Measurements from ENCODE around the gene SPARC. TPM values are rescaled to one million over a fixed set of nuclear protein-coding genes. Genes with fewer than 3 reads are reported as not detected.
A peak's percentile ranks its signal among the peaks of the same experiment; 100 is the strongest.

SPARC gene
- polyA plus RNA-seq, 1 donor (not counting 4 experiments of a cell fraction or from before 2014, with no cell fraction given): 397 TPM

DNA sequence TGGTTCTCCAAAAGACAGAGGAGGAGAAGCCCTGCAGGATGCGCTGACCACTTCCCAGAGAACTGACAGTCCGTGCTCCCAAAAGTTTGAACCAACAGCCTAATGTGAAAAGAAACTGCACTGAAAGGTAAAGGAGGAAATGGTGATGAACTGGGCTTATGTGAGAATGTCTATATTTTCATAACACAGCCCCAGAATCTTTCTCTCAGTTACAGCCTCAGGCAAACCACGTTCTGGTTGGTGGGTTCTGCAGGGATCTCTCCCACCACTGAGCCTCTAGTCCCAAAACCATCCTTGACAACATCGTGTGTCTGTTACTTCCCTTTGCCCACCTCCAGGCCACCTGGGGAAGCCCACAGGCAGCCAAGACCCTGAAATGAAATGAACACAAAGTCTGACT is 23.9 kb downstream of the SPARC start:
- peaks cover 3% of the 10 kb centered on the region for H3K9me1 ChIP-seq (ENCODE audit: control insufficient read depth, extremely low read depth, insufficient read depth, low read length)
- no peaks in the 10 kb centered on the region for H4K20me1 ChIP-seq (ENCODE audit: control insufficient read depth, extremely low read depth, insufficient read depth, low read length)
- H3K9me3 ChIP-seq (ENCODE audit: control insufficient read depth, low read depth, low read length): no peaks in the 10 kb centered on the region
- no peak overlapping the region for H3K4me3 ChIP-seq (ENCODE audit: control insufficient read depth in 2 of 3, extremely low read depth in 1 of 3, insufficient read depth in 2 of 3, low read depth in 1 of 3, low read length in 3 of 3)
- peaks cover 22 to 43% of the 10 kb centered on the region in 2 experiments for H3K36me3 ChIP-seq (ENCODE audit: control insufficient read depth in 2 of 2, extremely low read depth in 1 of 2, insufficient read depth in 2 of 2, low read length in 2 of 2)
- H3K9ac ChIP-seq (ENCODE audit: control insufficient read depth, extremely low read depth, insufficient read depth, low read length): no peak overlapping the region
- no peak overlapping the region for H2AFZ ChIP-seq (ENCODE audit: control insufficient read depth, low read length)
- TF ChIP-seq EZH2 (IDR thresholded peaks at IDR 0.05; ENCODE audit: low read length): no peak
- TF ChIP-seq, protein P1, sequence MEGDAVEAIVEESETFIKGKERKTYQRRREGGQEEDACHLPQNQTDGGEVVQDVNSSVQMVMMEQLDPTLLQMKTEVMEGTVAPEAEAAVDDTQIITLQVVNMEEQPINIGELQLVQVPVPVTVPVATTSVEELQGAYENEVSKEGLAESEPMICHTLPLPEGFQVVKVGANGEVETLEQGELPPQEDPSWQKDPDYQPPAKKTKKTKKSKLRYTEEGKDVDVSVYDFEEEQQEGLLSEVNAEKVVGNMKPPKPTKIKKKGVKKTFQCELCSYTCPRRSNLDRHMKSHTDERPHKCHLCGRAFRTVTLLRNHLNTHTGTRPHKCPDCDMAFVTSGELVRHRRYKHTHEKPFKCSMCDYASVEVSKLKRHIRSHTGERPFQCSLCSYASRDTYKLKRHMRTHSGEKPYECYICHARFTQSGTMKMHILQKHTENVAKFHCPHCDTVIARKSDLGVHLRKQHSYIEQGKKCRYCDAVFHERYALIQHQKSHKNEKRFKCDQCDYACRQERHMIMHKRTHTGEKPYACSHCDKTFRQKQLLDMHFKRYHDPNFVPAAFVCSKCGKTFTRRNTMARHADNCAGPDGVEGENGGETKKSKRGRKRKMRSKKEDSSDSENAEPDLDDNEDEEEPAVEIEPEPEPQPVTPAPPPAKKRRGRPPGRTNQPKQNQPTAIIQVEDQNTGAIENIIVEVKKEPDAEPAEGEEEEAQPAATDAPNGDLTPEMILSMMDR (optimal IDR thresholded peaks at IDR 0.05 in 1 of 3, IDR thresholded peaks at IDR 0.05 in 1 of 3, conservative IDR thresholded peaks at IDR 0.05 in 1 of 3; ENCODE audit: extremely low read depth in 1 of 3, insufficient read depth in 2 of 3, low read length in 3 of 3): no peak
- no peaks in the 10 kb centered on the region for H3K79me2 ChIP-seq (ENCODE audit: control insufficient read depth, insufficient read depth, low read length)
- peak overlapping the region; percentile 32 for H3K27ac ChIP-seq (ENCODE audit: control insufficient read depth, insufficient read depth, low read length)
- H3K4me2 ChIP-seq (ENCODE audit: control insufficient read depth, extremely low read depth, insufficient read depth, low read depth, low read length): no peak overlapping the region
- DNase-seq (ENCODE audit: low read depth, low spot score): no peak
- H3K4me1 ChIP-seq (ENCODE audit: control insufficient read depth, extremely low read depth, insufficient read depth, low read length): peaks cover 36% of the 10 kb centered on the region
- peak; percentile 9 for FAIRE-seq
- no peaks in the 10 kb centered on the region for H3K27me3 ChIP-seq (ENCODE audit: control insufficient read depth, extremely low read depth, insufficient read depth, low read length)
- dilution Hi-C loops (cut with MboI; ENCODE audit: extremely low pct_ligation_motif_present, low sequenced_read_pairs): no loop called here

DNA sequence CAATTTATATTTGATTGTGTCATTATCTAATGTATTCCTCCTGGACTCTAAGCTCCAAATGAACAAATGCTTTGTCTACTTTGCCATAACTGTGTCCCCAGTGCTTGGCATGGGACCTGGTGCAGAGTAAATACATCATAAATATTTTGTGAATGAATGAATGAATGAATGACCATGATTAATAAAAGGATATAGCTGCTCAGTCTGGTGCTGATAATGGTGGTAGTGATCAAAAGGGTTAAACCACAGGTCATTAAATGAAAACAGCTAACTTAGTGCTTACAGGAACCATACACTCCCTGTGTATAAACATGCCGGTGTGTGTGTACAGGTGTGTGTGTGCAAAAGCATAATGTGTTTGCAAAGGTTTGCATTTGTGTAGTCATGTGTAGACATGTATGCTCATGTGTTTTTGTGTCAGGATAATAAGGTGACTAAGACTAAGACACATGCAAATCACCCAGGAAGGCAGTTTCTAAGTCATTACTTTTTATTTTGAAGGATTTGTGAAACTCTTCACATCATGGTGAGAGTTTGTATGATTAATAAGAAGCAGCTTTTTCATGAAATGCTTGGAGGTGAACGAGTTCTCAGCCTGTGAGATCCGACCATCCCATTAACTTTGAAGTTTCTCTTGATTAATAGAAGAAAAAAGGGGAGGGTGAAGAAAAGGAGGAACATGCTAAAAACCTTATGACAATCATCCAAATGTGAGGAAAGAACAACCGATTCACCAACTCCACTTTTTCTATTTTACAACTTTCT is 24.6 kb downstream of the SPARC start:
- no peak overlapping the region for H2AFZ ChIP-seq (ENCODE audit: control insufficient read depth, low read length)
- no peak overlapping the region for H3K9ac ChIP-seq (ENCODE audit: control insufficient read depth, extremely low read depth, insufficient read depth, low read length)
- DNase-seq (ENCODE audit: low read depth, low spot score) (no peak), FAIRE-seq (no peak)
- peaks cover 17 to 38% of the 10 kb centered on the region in 2 experiments for H3K36me3 ChIP-seq (ENCODE audit: control insufficient read depth in 2 of 2, extremely low read depth in 1 of 2, insufficient read depth in 2 of 2, low read length in 2 of 2)
- H3K27ac ChIP-seq (ENCODE audit: control insufficient read depth, insufficient read depth, low read length): no peak overlapping the region
- dilution Hi-C loops (cut with MboI; ENCODE audit: extremely low pct_ligation_motif_present, low sequenced_read_pairs): no loop called here
- H3K4me3 ChIP-seq (ENCODE audit: control insufficient read depth in 2 of 3, extremely low read depth in 1 of 3, insufficient read depth in 2 of 3, low read depth in 1 of 3, low read length in 3 of 3): no peak overlapping the region
- H3K9me3 ChIP-seq (ENCODE audit: control insufficient read depth, low read depth, low read length): no peaks in the 10 kb centered on the region
- H3K27me3 ChIP-seq (ENCODE audit: control insufficient read depth, extremely low read depth, insufficient read depth, low read length): no peaks in the 10 kb centered on the region
- no peak overlapping the region for H3K4me2 ChIP-seq (ENCODE audit: control insufficient read depth, extremely low read depth, insufficient read depth, low read depth, low read length)
- H3K4me1 ChIP-seq (ENCODE audit: control insufficient read depth, extremely low read depth, insufficient read depth, low read length): peaks cover 36% of the 10 kb centered on the region
- no peaks in the 10 kb centered on the region for H4K20me1 ChIP-seq (ENCODE audit: control insufficient read depth, extremely low read depth, insufficient read depth, low read length)
- TF ChIP-seq EZH2 (IDR thresholded peaks at IDR 0.05; ENCODE audit: low read length): no peak
- TF ChIP-seq, protein P1 (optimal IDR thresholded peaks at IDR 0.05 in 1 of 3, IDR thresholded peaks at IDR 0.05 in 1 of 3, conservative IDR thresholded peaks at IDR 0.05 in 1 of 3; ENCODE audit: extremely low read depth in 1 of 3, insufficient read depth in 2 of 3, low read length in 3 of 3): no peak
- H3K9me1 ChIP-seq (ENCODE audit: control insufficient read depth, extremely low read depth, insufficient read depth, low read length): peaks cover 3% of the 10 kb centered on the region
- no peaks in the 10 kb centered on the region for H3K79me2 ChIP-seq (ENCODE audit: control insufficient read depth, insufficient read depth, low read length)

Data from keratinocyte (primary cell).